CD8-positive, alpha-beta memory T cell (primary cell): ENCODE measurements around the gene RNF220. TPM values are rescaled to one million over a fixed set of nuclear protein-coding genes. Genes with fewer than 3 reads are reported as not detected.
"Not testable (repeated sequence)": the region's sequence is repeated elsewhere in the genome, so short reads cannot be mapped to it uniquely, and the experiment has no call there.

Experiments used
- CTCF ChIA-PET: fragments of 350-600 bp; sonication (Branson Sonifier 250); formaldehyde crosslinking; loops from one replicate; lab custom pipeline; 2021; ENCODE audit warnings: antibody characterized with exemption; lab: Charles Lee
- POLR2A ChIA-PET: fragments of 350-600 bp; sonication (Branson Sonifier 250); formaldehyde crosslinking; loops from one replicate; lab custom pipeline; 2021; ENCODE audit warnings: antibody characterized with exemption; lab: Charles Lee
- DNase-seq, 5 donors: peaks; one replicate each; pipeline versions ENCODE4 v3.0.0 to v3.0.0-alpha.2; 2020 to 2022; ENCODE audit warnings: mixed read lengths in 1 of 5
- H3K27ac ChIP-seq: one replicate; pipeline ENCODE4 v1.7.0; 2013; ENCODE audit warnings: low read depth, mild to moderate bottlenecking, low read length, moderate library complexity
- H3K27me3 ChIP-seq: 2 replicates; pipeline ENCODE4 v1.7.0; 2013; ENCODE audit warnings: low read length, mild to moderate bottlenecking; ENCODE audit not compliant: insufficient read depth, poor library complexity, severe bottlenecking
- H3K36me3 ChIP-seq: 2 replicates; pipeline ENCODE4 v1.7.0; 2013; ENCODE audit warnings: mild to moderate bottlenecking, low read length, moderate library complexity; ENCODE audit not compliant: insufficient read depth
- H3K4me1 ChIP-seq: 2 replicates; pipeline ENCODE4 v1.7.0; 2013; ENCODE audit warnings: mild to moderate bottlenecking, low read length, moderate library complexity; ENCODE audit not compliant: insufficient read depth
- H3K4me3 ChIP-seq: 2 replicates; pipeline ENCODE4 v1.7.0; 2013; ENCODE audit warnings: mild to moderate bottlenecking, low read length
- H3K9me3 ChIP-seq: 2 replicates; pipeline ENCODE4 v1.7.0; 2013; ENCODE audit warnings: mild to moderate bottlenecking, low read length
- H3K27ac Mint-ChIP-seq, 8 donors: one replicate each; pipeline ENCODE4 v1.8.0; 2020 to 2021; ENCODE audit warnings: mixed read lengths in 8 of 8, mild to moderate bottlenecking in 6 of 8, inconsistent platforms in 3 of 8, moderate library complexity in 3 of 8
- H3K27me3 Mint-ChIP-seq, 2 donors: one replicate each; pipeline ENCODE4 v1.8.0; 2020 to 2021; ENCODE audit warnings: mixed read lengths in 2 of 2, mild to moderate bottlenecking in 1 of 2, moderate library complexity in 1 of 2
- H3K36me3 Mint-ChIP-seq, 3 donors: one replicate each; pipeline ENCODE4 v1.8.0; 2020 to 2021; ENCODE audit warnings: mixed read lengths in 3 of 3, inconsistent platforms in 1 of 3, mild to moderate bottlenecking in 1 of 3
- H3K4me1 Mint-ChIP-seq, 3 donors: one replicate each; pipeline ENCODE4 v1.8.0; 2020 to 2021; ENCODE audit warnings: mixed read lengths in 3 of 3, inconsistent platforms in 1 of 3, mild to moderate bottlenecking in 1 of 3
- H3K4me3 Mint-ChIP-seq, 7 donors: one replicate each; pipeline ENCODE4 v1.8.0; 2020 to 2021; ENCODE audit warnings: mixed read lengths in 7 of 7, mild to moderate bottlenecking in 6 of 7, moderate library complexity in 4 of 7, inconsistent platforms in 2 of 7
- H3K9me3 Mint-ChIP-seq, 5 donors: one replicate each; pipeline ENCODE4 v1.8.0; 2020 to 2022; ENCODE audit warnings: mixed read lengths in 5 of 5, mild to moderate bottlenecking in 3 of 5, moderate library complexity in 2 of 5, inconsistent platforms in 1 of 5
- polyA plus RNA-seq: library from polyadenylated mRNA; unstranded; fragments of 300-500 nt; fragmentation: Illumina TruSeq; gene quantifications from one replicate; pipeline ENCODE4 v1.2.3, GENCODE V29; 2021
- total RNA-seq, 2 experiments: library from RNA; stranded (reverse); gene quantifications; one replicate each; pipeline ENCODE4 v1.2.3, GENCODE V29; 2021

The RNF220 gene
- total and polyA plus RNA-seq, 3 experiments from 2014 or later = 104 to 115 (median 115) TPM

DNA sequence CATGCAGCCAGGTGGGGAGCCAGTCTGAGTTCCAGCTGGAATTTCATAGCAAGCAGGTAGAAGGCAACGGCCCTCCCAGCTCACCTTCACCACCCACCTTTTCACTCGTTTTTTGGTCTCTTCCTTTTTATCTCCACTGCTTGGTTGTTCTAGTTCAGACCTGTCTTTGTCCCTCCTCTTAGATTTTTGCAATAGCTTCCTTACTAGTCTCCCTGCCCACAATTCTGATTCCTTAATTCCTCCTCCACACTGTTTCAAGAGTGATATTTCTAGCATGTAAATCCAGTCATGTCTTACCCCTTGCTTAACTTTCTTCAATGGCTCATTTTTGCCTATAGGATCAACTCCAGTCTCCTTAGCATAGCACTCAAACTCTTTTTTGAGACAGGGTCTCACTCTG lies 149.7 kb downstream of the RNF220 start:
- Mint-ChIP-seq H3K27me3 (peaks cover 4 to 19% of the 10 kb centered on the region in 2 donors), H3K4me3 (no peak overlapping the region), H3K9me3 (no peaks in the 10 kb centered on the region), H3K27ac (peak overlapping the region in 1 of 8 donors; percentile 70), H3K4me1 (no peaks in the 10 kb centered on the region), H3K36me3 (no peaks in the 10 kb centered on the region)
- Histone ChIP-seq H3K9me3 (no peaks in the 10 kb centered on the region), H3K4me1 (no peaks in the 10 kb centered on the region), H3K27ac (no peak overlapping the region), H3K27me3 (no peaks in the 10 kb centered on the region), H3K4me3 (no peak overlapping the region), H3K36me3 (no peaks in the 10 kb centered on the region)
- ChIA-PET CTCF (interaction anchor here (1.4 kb wide), 1 partner anchor 17 kb away, joined by 3 read pairs; no protein-coding TSS in a partner anchor), POLR2A (no interaction called here)
- DNase-seq = no peak

DNA sequence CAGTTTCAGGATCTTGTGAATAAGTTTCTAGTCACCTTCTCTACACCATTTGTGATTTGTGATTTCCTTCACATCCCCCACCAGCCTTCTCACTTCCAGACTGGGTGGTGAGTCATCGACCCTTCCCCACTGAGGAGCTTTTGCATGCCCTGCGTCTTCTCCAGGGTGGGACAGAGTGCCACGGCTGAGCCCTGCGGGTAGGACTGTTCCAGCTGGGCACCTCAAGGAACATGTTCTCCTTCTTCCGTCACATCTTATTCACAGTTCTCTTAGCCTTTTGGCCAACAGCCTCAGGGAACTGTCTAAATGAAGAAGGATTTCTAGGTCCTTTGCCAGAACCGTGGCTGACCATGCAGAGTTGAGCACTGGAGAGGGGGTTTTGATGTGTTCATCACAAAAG lies 152.7 kb downstream of the RNF220 start:
- no peak overlapping the region for H3K4me3 Mint-ChIP-seq
- no peaks in the 10 kb centered on the region for H3K27me3 ChIP-seq
- H3K36me3 ChIP-seq = no peaks in the 10 kb centered on the region
- no peaks in the 10 kb centered on the region for H3K9me3 Mint-ChIP-seq
- H3K4me1 ChIP-seq = no peaks in the 10 kb centered on the region
- no peak for DNase-seq
- peaks cover 5 to 18% of the 10 kb centered on the region in 2 donors for H3K27me3 Mint-ChIP-seq
- H3K9me3 ChIP-seq = no peaks in the 10 kb centered on the region
- peaks cover 0 to 6% (median 4%) of the 10 kb centered on the region in 3 donors for H3K4me1 Mint-ChIP-seq
- H3K27ac Mint-ChIP-seq = no peak overlapping the region
- H3K36me3 Mint-ChIP-seq = no peaks in the 10 kb centered on the region
- CTCF ChIA-PET = no interaction called here
- no peak overlapping the region for H3K27ac ChIP-seq
- H3K4me3 ChIP-seq = no peak overlapping the region
- POLR2A ChIA-PET = no interaction called here

- ChIA-PET POLR2A (no interaction called here), CTCF (no interaction called here)
- Mint-ChIP-seq H3K36me3 (no peaks in the 10 kb centered on the region), H3K9me3 (no peaks in the 10 kb centered on the region), H3K4me1 (peaks cover 0 to 6% (median 4%) of the 10 kb centered on the region in 3 donors), H3K27me3 (peaks cover 3 to 22% of the 10 kb centered on the region in 2 donors), H3K27ac (peak overlapping the region in 1 of 8 donors; percentile 79), H3K4me3 (peak overlapping the region in 1 of 7 donors; percentile 16)
- no peaks in the 10 kb centered on the region for H3K4me1 ChIP-seq
- no peaks in the 10 kb centered on the region for H3K27me3 ChIP-seq
- no peaks in the 10 kb centered on the region for H3K9me3 ChIP-seq
- H3K4me3 ChIP-seq = no peak overlapping the region
- H3K27ac ChIP-seq = no peak overlapping the region
- H3K36me3 ChIP-seq = no peaks in the 10 kb centered on the region
- no peak for DNase-seq
Observed at GRCh38 chr1:44558883-44559282, 153.8 kb downstream of the RNF220 start.

DNA sequence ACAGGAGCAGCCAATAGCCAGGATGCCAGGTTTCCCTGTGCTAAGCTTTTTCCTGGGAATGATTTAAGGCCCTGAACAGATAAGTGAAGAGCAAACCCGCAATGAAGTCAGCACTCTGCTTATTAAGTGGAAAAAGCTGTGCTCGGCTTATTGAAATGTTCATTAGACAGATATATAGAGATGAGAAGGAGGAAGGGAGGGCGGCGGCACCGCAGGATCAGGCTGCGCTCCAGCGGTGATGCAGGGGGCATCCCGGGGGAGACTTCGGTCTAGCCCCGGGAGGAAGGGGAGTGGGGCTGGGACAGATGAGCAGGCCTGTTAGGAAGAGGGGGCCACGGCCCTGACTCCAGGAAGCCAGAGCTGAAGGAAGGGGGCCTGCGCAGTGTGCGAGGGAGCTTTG lies 154.3 kb downstream of the RNF220 start:
- no peaks in the 10 kb centered on the region for H3K36me3 ChIP-seq
- CTCF ChIA-PET = no interaction called here

GRCh38 chr1:44559913-44560312 lies 154.9 kb downstream of the RNF220 start:
- POLR2A ChIA-PET = no interaction called here
- H3K27me3 ChIP-seq = no peaks in the 10 kb centered on the region
- Mint-ChIP-seq H3K4me1 (peaks cover 0 to 6% (median 4%) of the 10 kb centered on the region in 3 donors), H3K4me3 (no peak overlapping the region), H3K27me3 (peaks cover 3 to 26% of the 10 kb centered on the region in 2 donors), H3K27ac (peak overlapping the region in 1 of 8 donors; percentile 61), H3K9me3 (no peaks in the 10 kb centered on the region), H3K36me3 (no peaks in the 10 kb centered on the region)
- H3K9me3 ChIP-seq = no peaks in the 10 kb centered on the region
- no peak overlapping the region for H3K4me3 ChIP-seq
- no peak for DNase-seq
- CTCF ChIA-PET = no interaction called here
- no peaks in the 10 kb centered on the region for H3K4me1 ChIP-seq
- H3K27ac ChIP-seq = no peak overlapping the region
- no peaks in the 10 kb centered on the region for H3K36me3 ChIP-seq

More for the DNA sequence above, 154.3 kb downstream of the RNF220 start:
- H3K4me1 ChIP-seq = no peaks in the 10 kb centered on the region
- Mint-ChIP-seq H3K27me3 (peaks cover 3 to 22% of the 10 kb centered on the region in 2 donors), H3K36me3 (no peaks in the 10 kb centered on the region), H3K4me3 (no peak overlapping the region), H3K9me3 (no peaks in the 10 kb centered on the region), H3K27ac (peak overlapping the region in 1 of 8 donors; percentile 79), H3K4me1 (peaks cover 0 to 6% (median 4%) of the 10 kb centered on the region in 3 donors)
- H3K4me3 ChIP-seq = no peak overlapping the region
- no peaks in the 10 kb centered on the region for H3K9me3 ChIP-seq
- DNase-seq = no peak
- H3K27ac ChIP-seq = no peak overlapping the region
- no peaks in the 10 kb centered on the region for H3K27me3 ChIP-seq
- POLR2A ChIA-PET = no interaction called here

DNA sequence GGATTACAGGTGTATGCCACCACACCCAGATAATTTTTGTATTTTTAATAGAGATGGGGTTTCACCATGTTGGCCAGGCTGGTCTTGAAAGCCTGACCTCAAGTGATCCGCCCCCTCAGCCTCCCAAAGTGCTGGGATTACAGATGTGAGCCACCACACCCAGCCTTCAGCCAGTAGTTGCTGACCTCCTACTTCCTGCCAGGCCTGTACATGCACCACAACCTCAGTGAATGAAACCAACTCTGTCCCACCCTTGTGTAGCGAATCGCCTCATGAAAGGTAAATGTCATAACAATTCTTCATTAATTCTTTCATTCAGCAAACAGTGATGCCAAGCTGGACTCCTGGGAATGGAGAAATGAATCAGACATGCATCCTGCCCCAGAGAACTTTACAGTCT lies 155.6 kb downstream of the RNF220 start:
- H3K4me1 ChIP-seq, H3K27ac ChIP-seq, DNase-seq, H3K36me3 Mint-ChIP-seq, H3K4me1 Mint-ChIP-seq, POLR2A ChIA-PET, H3K4me3 ChIP-seq, H3K27ac Mint-ChIP-seq, H3K36me3 ChIP-seq, H3K9me3 Mint-ChIP-seq, H3K27me3 ChIP-seq, H3K9me3 ChIP-seq, CTCF ChIA-PET, H3K4me3 Mint-ChIP-seq: not testable (repeated sequence)
- H3K27me3 Mint-ChIP-seq = peaks cover 3 to 27% of the 10 kb centered on the region in 2 donors

DNA sequence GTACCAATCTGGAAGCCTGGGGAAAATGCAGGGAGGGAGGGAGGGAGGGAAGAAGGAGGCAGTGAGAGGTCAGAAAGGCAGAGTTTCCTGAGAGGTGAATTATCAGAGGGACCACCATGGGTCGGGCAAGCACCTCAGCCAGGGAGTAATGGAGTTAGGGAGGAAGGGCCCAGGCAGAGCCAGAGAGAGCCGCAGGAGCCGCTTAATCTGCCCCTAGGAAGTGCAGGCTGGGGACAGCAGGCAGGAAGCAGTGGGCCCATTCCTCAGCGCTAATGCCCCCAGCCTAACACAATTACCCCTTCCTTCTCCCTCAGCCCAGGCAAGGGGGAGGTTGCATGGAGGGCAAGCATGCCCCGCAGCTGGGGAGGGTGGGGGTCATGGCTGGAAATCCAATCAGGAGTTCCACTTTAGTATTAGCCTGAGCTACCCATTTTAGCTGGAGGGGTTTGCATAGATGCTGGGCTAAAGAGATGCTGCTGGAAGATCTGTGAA lies 160.2 kb downstream of the RNF220 start:
- POLR2A ChIA-PET = no interaction called here
- no peak overlapping the region for H3K27ac Mint-ChIP-seq
- H3K27me3 ChIP-seq = no peaks in the 10 kb centered on the region
- no peak overlapping the region for H3K4me3 ChIP-seq
- no peaks in the 10 kb centered on the region for H3K9me3 ChIP-seq
- no peaks in the 10 kb centered on the region for H3K4me1 ChIP-seq
- no peaks in the 10 kb centered on the region for H3K36me3 ChIP-seq
- no peak overlapping the region for H3K27ac ChIP-seq
- H3K9me3 Mint-ChIP-seq = no peaks in the 10 kb centered on the region
- H3K4me1 Mint-ChIP-seq = peaks cover 0 to 6% (median 2%) of the 10 kb centered on the region in 3 donors
- H3K27me3 Mint-ChIP-seq = peaks cover 10 to 25% of the 10 kb centered on the region in 2 donors
- no peaks in the 10 kb centered on the region for H3K36me3 Mint-ChIP-seq
- no peak overlapping the region for H3K4me3 Mint-ChIP-seq
- no peak for DNase-seq
- CTCF ChIA-PET = no interaction called here

DNA sequence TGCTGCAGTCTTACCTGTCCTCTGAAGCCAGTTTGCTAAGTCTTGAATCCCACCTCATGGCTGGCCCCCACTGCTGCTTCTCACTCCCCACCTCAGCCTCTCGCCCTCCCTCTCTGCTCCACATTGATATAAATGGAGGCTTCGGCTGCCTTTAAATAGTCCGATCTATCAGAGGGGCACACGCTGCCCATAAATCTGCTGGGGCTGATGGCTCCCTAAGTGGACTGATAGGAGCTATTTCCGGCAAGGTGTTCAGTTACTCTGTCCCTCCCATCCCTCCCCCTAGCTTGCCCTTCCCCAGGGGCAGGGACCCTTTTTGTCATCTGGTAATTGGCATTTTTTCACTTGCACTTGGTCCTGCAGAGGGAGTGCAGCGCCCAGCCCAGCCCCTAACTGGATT lies 160.8 kb downstream of the RNF220 start:
- H3K4me1 Mint-ChIP-seq = peaks cover 0 to 2% (median 0%) of the 10 kb centered on the region in 3 donors
- peaks cover 10 to 27% of the 10 kb centered on the region in 2 donors for H3K27me3 Mint-ChIP-seq
- POLR2A ChIA-PET = no interaction called here

More for the DNA sequence above, 160.8 kb downstream of the RNF220 start:
- CTCF ChIA-PET = interaction anchor here (1.3 kb wide), 1 partner anchor 29 kb away, joined by 3 read pairs; no protein-coding TSS in a partner anchor
- H3K27me3 ChIP-seq = no peaks in the 10 kb centered on the region
- no peaks in the 10 kb centered on the region for H3K4me1 ChIP-seq
- Mint-ChIP-seq H3K4me3 (no peak overlapping the region), H3K36me3 (no peaks in the 10 kb centered on the region), H3K27ac (no peak overlapping the region), H3K9me3 (no peaks in the 10 kb centered on the region)
- H3K4me3 ChIP-seq = no peak overlapping the region
- no peak overlapping the region for H3K27ac ChIP-seq
- DNase-seq = no peak
- no peaks in the 10 kb centered on the region for H3K9me3 ChIP-seq
- H3K36me3 ChIP-seq = no peaks in the 10 kb centered on the region
